GM21825 (cell line): ENCODE measurements around the gene SPEN.
"Not testable (repeated sequence)": the region's sequence is repeated elsewhere in the genome, so short reads cannot be mapped to it uniquely, and the experiment has no call there.

Source experiments
- ATAC-seq: cut with Tn5 transposase; IDR thresholded peaks from one replicate; pipeline ENCODE4 v1.9.1; 2021; ENCODE audit warnings: mild to moderate bottlenecking, moderate library complexity; ENCODE audit not compliant: unreplicated experiment

Gene SPEN

GRCh38 chr1:15892857-15893599, 45.5 kb downstream of the SPEN start:
- not testable (repeated sequence) for ATAC-seq

GRCh38 chr1:15895233-15895632, 47.7 kb downstream of the SPEN start:
- no peak for ATAC-seq

- not testable (repeated sequence) for ATAC-seq
Measured at GRCh38 chr1:15896841-15897610, 49.5 kb downstream of the SPEN start.

GRCh38 chr1:15899266-15899665, 51.8 kb downstream of the SPEN start:
- no peak for ATAC-seq

- no peak for ATAC-seq
Measured at GRCh38 chr1:15900662-15901279, 53.3 kb downstream of the SPEN start.

GRCh38 chr1:15902882-15903281, 55.4 kb downstream of the SPEN start:
- no peak for ATAC-seq

GRCh38 chr1:15908597-15908996, 61.1 kb downstream of the SPEN start:
- ATAC-seq: no peak

GRCh38 chr1:15911141-15911540, 63.6 kb downstream of the SPEN start:
- no peak for ATAC-seq

- ATAC-seq: no peak
Measured at GRCh38 chr1:15911927-15912326, 64.4 kb downstream of the SPEN start.

GRCh38 chr1:15913607-15914006, 66.1 kb downstream of the SPEN start:
- not testable (repeated sequence) for ATAC-seq

GRCh38 chr1:15915991-15916390, 68.5 kb downstream of the SPEN start:
- no peak for ATAC-seq

GRCh38 chr1:15916417-15916816, 68.9 kb downstream of the SPEN start:
- no peak for ATAC-seq

- ATAC-seq: no peak
Measured at GRCh38 chr1:15916916-15917315, 69.4 kb downstream of the SPEN start.

GRCh38 chr1:15918962-15919715, 71.6 kb downstream of the SPEN start:
- ATAC-seq: no peak

- no peak for ATAC-seq
Measured at GRCh38 chr1:15923241-15923640, 75.7 kb downstream of the SPEN start.

GRCh38 chr1:15926448-15926847, 78.9 kb downstream of the SPEN start:
- not testable (repeated sequence) for ATAC-seq

GRCh38 chr1:15928971-15929965, 81.8 kb downstream of the SPEN start:
- ATAC-seq: no peak

- no peak for ATAC-seq
Measured at GRCh38 chr1:15931401-15931800, 83.9 kb downstream of the SPEN start.

- no peak for ATAC-seq
Measured at GRCh38 chr1:15931884-15932283, 84.4 kb downstream of the SPEN start.

GRCh38 chr1:15932612-15933011, 85.1 kb downstream of the SPEN start:
- no peak for ATAC-seq
